Stimulated activated CD8-positive, alpha-beta memory T cell treated with anti-CD3 and anti-CD28 coated beads, Interleukin-12 subunit alpha, Interleukin-12 subunit beta, amount 100 ng/mL, for 24 hours (primary cell): ENCODE data around the gene PRIM2.
"Not testable (repeated sequence)": the region's sequence is repeated elsewhere in the genome, so short reads cannot be mapped to it uniquely, and the experiment has no call there.

Source experiments
- DNase-seq: peaks from one replicate; pipeline ENCODE4 v3.0.0-alpha.2; 2020; ENCODE audit errors: extremely low read depth

The PRIM2 gene

GRCh38 chr6:57505251-57505650 lies 187.8 kb downstream of the PRIM2 start:
- not testable (repeated sequence) for DNase-seq

GRCh38 chr6:57510390-57510789 lies 193.0 kb downstream of the PRIM2 start:
- not testable (repeated sequence) for DNase-seq

- DNase-seq, result not testable (repeated sequence)
These were observed 197.7 kb downstream of the PRIM2 start for GRCh38 chr6:57515171-57515570.

GRCh38 chr6:57515845-57516244 lies 198.4 kb downstream of the PRIM2 start:
- not testable (repeated sequence) for DNase-seq

- DNase-seq, result not testable (repeated sequence)
These were observed 199.3 kb downstream of the PRIM2 start for GRCh38 chr6:57516776-57517175.

- not testable (repeated sequence) for DNase-seq
These were observed 201.8 kb downstream of the PRIM2 start for GRCh38 chr6:57519198-57519597.

- DNase-seq, result not testable (repeated sequence)
These were observed 203.7 kb downstream of the PRIM2 start for GRCh38 chr6:57521085-57521484.

- DNase-seq, result not testable (repeated sequence)
These were observed 205.8 kb downstream of the PRIM2 start for GRCh38 chr6:57523221-57523620.

- DNase-seq, result not testable (repeated sequence)
These were observed 212.3 kb downstream of the PRIM2 start for GRCh38 chr6:57529755-57530154.

GRCh38 chr6:57532660-57533059 lies 215.2 kb downstream of the PRIM2 start:
- DNase-seq, result not testable (repeated sequence)

GRCh38 chr6:57535121-57535520 lies 217.7 kb downstream of the PRIM2 start:
- not testable (repeated sequence) for DNase-seq

- not testable (repeated sequence) for DNase-seq
These were observed 218.6 kb downstream of the PRIM2 start for GRCh38 chr6:57535994-57536393.

GRCh38 chr6:57537916-57538315 lies 220.5 kb downstream of the PRIM2 start:
- DNase-seq, result not testable (repeated sequence)

GRCh38 chr6:57551961-57552360 lies 234.5 kb downstream of the PRIM2 start:
- not testable (repeated sequence) for DNase-seq

GRCh38 chr6:57557855-57558254 lies 240.4 kb downstream of the PRIM2 start:
- DNase-seq, result not testable (repeated sequence)

- not testable (repeated sequence) for DNase-seq
These were observed 241.7 kb downstream of the PRIM2 start for GRCh38 chr6:57559170-57559569.

- not testable (repeated sequence) for DNase-seq
These were observed 244.8 kb downstream of the PRIM2 start for GRCh38 chr6:57562233-57562632.

- not testable (repeated sequence) for DNase-seq
These were observed 254.7 kb downstream of the PRIM2 start for GRCh38 chr6:57572119-57572518.

GRCh38 chr6:57572844-57573243 lies 255.4 kb downstream of the PRIM2 start:
- DNase-seq, result not testable (repeated sequence)

- not testable (repeated sequence) for DNase-seq
These were observed 259.6 kb downstream of the PRIM2 start for GRCh38 chr6:57577023-57577422.

- DNase-seq, result not testable (repeated sequence)
These were observed 262.1 kb downstream of the PRIM2 start for GRCh38 chr6:57579489-57579888.

GRCh38 chr6:57581586-57581985 lies 264.2 kb downstream of the PRIM2 start:
- DNase-seq, result not testable (repeated sequence)

- DNase-seq, result not testable (repeated sequence)
These were observed 283.7 kb downstream of the PRIM2 start for GRCh38 chr6:57601105-57601504.

- DNase-seq, result not testable (repeated sequence)
These were observed 287.9 kb downstream of the PRIM2 start for GRCh38 chr6:57605303-57605702.
